IPS-NIHi11 (cell line): ENCODE data around the gene B3GALNT2.

ENCODE experiments used
- DNase-seq: peaks from one replicate; pipeline ENCODE4 v3.0.0; 2012; ENCODE audit warnings: mixed read lengths, low spot score

The B3GALNT2 gene

GRCh38 chr1:235450886-235451483 lies 53.3 kb downstream of the B3GALNT2 start:
- DNase-seq: no peak

- DNase-seq: no peak
These were observed 53.8 kb downstream of the B3GALNT2 start for GRCh38 chr1:235450433-235450832.

GRCh38 chr1:235448616-235449015 lies 55.6 kb downstream of the B3GALNT2 start:
- DNase-seq: no peak

- no peak for DNase-seq
These were observed 61.3 kb downstream of the B3GALNT2 start for GRCh38 chr1:235442788-235443429.

GRCh38 chr1:235441159-235441685 lies 63.0 kb downstream of the B3GALNT2 start:
- no peak for DNase-seq

GRCh38 chr1:235434001-235434400 lies 70.3 kb downstream of the B3GALNT2 start:
- peak; percentile 37 for DNase-seq

GRCh38 chr1:235430991-235431390 lies 73.3 kb downstream of the B3GALNT2 start:
- DNase-seq: no peak

GRCh38 chr1:235429143-235429542 lies 75.1 kb downstream of the B3GALNT2 start:
- DNase-seq: no peak

- DNase-seq: no peak
These were observed 76.8 kb downstream of the B3GALNT2 start for GRCh38 chr1:235427447-235427846.

- DNase-seq: no peak
These were observed 77.6 kb downstream of the B3GALNT2 start for GRCh38 chr1:235426680-235427079.

GRCh38 chr1:235426143-235426542 lies 78.1 kb downstream of the B3GALNT2 start:
- DNase-seq: no peak

- no peak for DNase-seq
These were observed 78.9 kb downstream of the B3GALNT2 start for GRCh38 chr1:235425357-235425756.

GRCh38 chr1:235424092-235424491 lies 80.2 kb downstream of the B3GALNT2 start:
- DNase-seq: no peak

GRCh38 chr1:235423214-235423652 lies 81.0 kb downstream of the B3GALNT2 start:
- no peak for DNase-seq

- DNase-seq: no peak
These were observed 82.5 kb downstream of the B3GALNT2 start for GRCh38 chr1:235421751-235422150.

- peak; percentile 78 for DNase-seq
These were observed 87.1 kb downstream of the B3GALNT2 start for GRCh38 chr1:235417086-235417697.

- DNase-seq: no peak
These were observed 87.6 kb downstream of the B3GALNT2 start for GRCh38 chr1:235416662-235417049.

- peak; percentile 73 for DNase-seq
These were observed 89.0 kb downstream of the B3GALNT2 start for GRCh38 chr1:235415008-235415904.

- no peak for DNase-seq
These were observed 92.5 kb downstream of the B3GALNT2 start for GRCh38 chr1:235411489-235412486.

GRCh38 chr1:235410467-235410866 lies 93.8 kb downstream of the B3GALNT2 start:
- no peak for DNase-seq
